ENCODE measurements around the gene MAP3K4. TPM values are rescaled to one million over a fixed set of nuclear protein-coding genes. Genes with fewer than 3 reads are reported as not detected.

MAP3K4 gene
- total RNA-seq, 1 donor from 2014 or later = 51.6 TPM

DNA sequence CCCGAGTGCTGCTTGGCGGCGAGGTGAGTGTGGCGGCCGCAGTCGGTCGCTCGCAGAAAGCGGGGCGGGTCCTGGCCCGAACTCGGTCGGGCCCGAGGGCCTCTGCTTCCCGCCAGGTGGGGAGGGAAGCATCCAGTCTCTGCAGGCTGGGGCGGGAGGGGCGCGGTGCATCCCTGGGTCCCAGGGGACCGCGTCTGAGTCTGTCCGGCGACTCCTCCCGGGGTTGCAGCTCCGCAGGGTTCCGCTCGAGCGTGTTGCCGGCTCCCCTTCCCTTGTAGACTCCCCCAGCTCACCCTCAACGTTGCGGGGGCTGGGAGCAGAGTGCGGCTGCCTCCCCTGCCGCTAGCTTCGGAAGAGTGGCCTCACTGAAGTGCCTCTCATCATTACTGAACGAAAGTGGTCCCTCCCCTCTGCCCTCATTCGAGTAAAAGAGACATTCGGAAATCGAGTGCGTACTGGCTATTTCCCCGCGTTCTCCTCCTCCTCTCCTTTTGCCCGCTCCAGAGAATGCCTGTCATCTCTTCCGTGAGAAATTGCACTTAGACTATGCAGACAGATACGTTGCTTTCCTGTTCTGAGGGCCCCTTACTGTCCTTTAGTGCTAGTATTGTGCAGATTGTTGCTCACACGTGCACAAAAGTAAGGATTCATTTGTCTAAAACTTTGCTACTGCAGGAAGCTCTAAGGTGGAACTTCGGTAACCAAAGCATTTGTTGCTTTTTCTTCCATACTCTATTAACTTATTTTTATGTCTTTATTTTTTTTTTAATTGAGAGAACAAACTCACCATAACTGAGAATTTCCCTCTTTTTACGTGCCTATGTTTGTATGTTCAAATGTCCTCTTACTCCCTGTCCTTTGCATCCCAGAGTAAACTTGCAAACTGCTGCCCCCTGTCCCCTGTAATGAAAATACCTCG lies 751 bp downstream of the MAP3K4 start:
- peak; percentile 71 for DNase-seq (ENCODE audit: extremely low spot score, unreplicated experiment)
- TF ChIP-seq, protein P1, sequence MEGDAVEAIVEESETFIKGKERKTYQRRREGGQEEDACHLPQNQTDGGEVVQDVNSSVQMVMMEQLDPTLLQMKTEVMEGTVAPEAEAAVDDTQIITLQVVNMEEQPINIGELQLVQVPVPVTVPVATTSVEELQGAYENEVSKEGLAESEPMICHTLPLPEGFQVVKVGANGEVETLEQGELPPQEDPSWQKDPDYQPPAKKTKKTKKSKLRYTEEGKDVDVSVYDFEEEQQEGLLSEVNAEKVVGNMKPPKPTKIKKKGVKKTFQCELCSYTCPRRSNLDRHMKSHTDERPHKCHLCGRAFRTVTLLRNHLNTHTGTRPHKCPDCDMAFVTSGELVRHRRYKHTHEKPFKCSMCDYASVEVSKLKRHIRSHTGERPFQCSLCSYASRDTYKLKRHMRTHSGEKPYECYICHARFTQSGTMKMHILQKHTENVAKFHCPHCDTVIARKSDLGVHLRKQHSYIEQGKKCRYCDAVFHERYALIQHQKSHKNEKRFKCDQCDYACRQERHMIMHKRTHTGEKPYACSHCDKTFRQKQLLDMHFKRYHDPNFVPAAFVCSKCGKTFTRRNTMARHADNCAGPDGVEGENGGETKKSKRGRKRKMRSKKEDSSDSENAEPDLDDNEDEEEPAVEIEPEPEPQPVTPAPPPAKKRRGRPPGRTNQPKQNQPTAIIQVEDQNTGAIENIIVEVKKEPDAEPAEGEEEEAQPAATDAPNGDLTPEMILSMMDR (conservative IDR thresholded peaks at IDR 0.05) = peak; percentile 70
- no peaks in the 10 kb centered on the region for H3K9me3 Mint-ChIP-seq
- H3K4me3 Mint-ChIP-seq = peak overlapping the region; percentile 98
- H3K27me3 Mint-ChIP-seq = no peaks in the 10 kb centered on the region
- H3K36me3 Mint-ChIP-seq = no peaks in the 10 kb centered on the region
- H3K27ac Mint-ChIP-seq = peak overlapping the region; percentile 95
- H3K4me1 Mint-ChIP-seq (ENCODE audit: unreplicated experiment) = peaks cover 11% of the 10 kb centered on the region

DNA sequence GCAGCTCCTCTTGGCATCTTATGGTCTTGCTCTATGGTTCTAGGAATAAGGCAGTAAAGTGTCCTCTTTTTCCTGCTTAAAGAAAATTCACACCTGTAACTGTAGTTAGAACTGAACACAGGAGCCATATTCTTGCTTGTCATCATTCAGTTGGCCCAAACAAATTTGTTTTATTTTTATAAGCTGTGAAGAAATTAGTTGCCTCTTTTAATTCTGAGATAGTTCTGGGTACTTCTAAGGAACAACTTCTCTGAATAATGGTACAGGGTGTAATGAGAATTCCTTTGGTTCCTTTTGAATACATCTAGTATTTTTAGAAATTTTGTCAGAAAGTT lies 1.4 kb downstream of the MAP3K4 start:
- Mint-ChIP-seq H3K36me3 (no peaks in the 10 kb centered on the region), H3K27me3 (no peaks in the 10 kb centered on the region), H3K27ac (peak overlapping the region; percentile 95)

DNA sequence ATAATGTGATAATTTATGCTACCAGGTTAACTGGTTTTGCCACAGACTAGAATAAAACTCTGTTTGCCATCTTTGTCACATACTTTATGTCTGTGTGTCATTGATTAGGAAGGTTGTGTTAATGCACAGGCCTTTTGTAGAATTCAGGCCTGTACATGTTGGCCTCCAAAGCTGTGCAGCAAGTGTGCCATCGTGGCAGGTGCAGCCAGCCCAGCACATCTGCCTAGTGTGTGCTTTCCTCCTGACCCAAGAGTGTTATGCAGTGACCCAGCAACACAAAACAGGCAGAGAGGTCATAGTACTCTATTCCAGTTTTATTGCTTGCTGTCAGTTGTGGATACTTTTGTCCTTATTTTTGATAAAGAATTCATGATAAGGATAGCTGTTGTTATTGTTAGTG lies 3.7 kb downstream of the MAP3K4 start:
- Mint-ChIP-seq H3K27ac (no peak overlapping the region), H3K27me3 (no peaks in the 10 kb centered on the region), H3K4me1 (ENCODE audit: unreplicated experiment) (peaks cover 17% of the 10 kb centered on the region), H3K4me3 (no peak overlapping the region), H3K36me3 (no peaks in the 10 kb centered on the region), H3K9me3 (no peaks in the 10 kb centered on the region)
- TF ChIP-seq, protein P1 (conservative IDR thresholded peaks at IDR 0.05) = no peak
- DNase-seq (ENCODE audit: extremely low spot score, unreplicated experiment) = no peak

More for the DNA sequence above, 1.4 kb downstream of the MAP3K4 start:
- H3K4me1 Mint-ChIP-seq (ENCODE audit: unreplicated experiment) = peaks cover 11% of the 10 kb centered on the region
- TF ChIP-seq, protein P1 (conservative IDR thresholded peaks at IDR 0.05) = peak; percentile 18
- H3K4me3 Mint-ChIP-seq = peak overlapping the region; percentile 98
- no peaks in the 10 kb centered on the region for H3K9me3 Mint-ChIP-seq
- DNase-seq (ENCODE audit: extremely low spot score, unreplicated experiment) = no peak

DNA sequence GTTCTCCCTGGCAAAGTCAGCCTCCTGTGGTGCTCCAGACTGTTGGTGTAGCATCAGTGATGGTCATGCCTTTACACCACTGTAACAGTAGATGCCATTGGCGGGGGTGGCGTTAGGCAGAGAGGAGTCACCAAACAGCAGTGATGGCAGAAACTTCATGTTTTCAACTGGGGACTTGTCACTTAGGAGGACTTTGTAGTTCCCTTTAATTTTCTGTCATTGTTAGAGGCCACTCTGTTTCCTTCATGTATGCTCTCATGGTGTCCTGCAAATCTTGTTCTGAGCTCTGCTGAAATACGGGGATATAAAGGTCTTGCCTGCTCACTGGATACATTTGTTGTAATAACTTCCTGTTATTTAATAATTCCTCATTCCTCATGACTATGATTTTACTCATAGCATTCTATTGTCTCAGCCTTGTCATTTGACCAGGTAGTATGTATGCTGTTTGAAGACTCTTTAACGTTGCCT lies 4.6 kb downstream of the MAP3K4 start:
- DNase-seq (ENCODE audit: extremely low spot score, unreplicated experiment) = no peak
- H3K4me1 Mint-ChIP-seq (ENCODE audit: unreplicated experiment) = peaks cover 17% of the 10 kb centered on the region
- TF ChIP-seq, protein P1 (conservative IDR thresholded peaks at IDR 0.05) = no peak
- H3K27ac Mint-ChIP-seq = peak overlapping the region; percentile 49
- H3K27me3 Mint-ChIP-seq = no peaks in the 10 kb centered on the region
- no peaks in the 10 kb centered on the region for H3K36me3 Mint-ChIP-seq
- no peaks in the 10 kb centered on the region for H3K9me3 Mint-ChIP-seq
- H3K4me3 Mint-ChIP-seq = no peak overlapping the region

DNA sequence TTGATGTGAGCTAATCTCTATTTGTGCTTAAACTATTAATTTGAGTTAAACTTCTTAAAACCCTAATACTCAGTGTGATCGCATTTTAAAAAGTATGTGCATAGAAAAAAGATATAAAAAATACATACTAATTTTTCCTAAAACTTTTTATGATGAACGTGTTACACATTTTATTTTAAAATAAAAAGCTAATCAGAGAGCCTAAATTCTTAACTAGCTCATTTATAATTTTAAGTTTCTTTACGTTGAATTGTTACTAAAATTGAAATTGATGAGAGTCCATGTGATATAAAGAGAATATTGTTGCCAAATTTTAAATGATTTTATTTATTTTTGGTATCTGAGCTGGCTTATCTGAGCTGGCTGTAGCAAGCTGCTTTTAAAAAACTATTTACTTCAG lies 6.6 kb downstream of the MAP3K4 start:
- no peak overlapping the region for H3K4me3 Mint-ChIP-seq
- peaks cover 21% of the 10 kb centered on the region for H3K4me1 Mint-ChIP-seq (ENCODE audit: unreplicated experiment)
- no peak overlapping the region for H3K27ac Mint-ChIP-seq
- TF ChIP-seq, protein P1 (conservative IDR thresholded peaks at IDR 0.05) = no peak
- no peaks in the 10 kb centered on the region for H3K36me3 Mint-ChIP-seq
- DNase-seq (ENCODE audit: extremely low spot score, unreplicated experiment) = no peak
- no peaks in the 10 kb centered on the region for H3K27me3 Mint-ChIP-seq
- no peaks in the 10 kb centered on the region for H3K9me3 Mint-ChIP-seq
